Measurements from ENCODE around the gene PRKAG2. TPM values are rescaled to one million over a fixed set of nuclear protein-coding genes. Genes with fewer than 3 reads are reported as not detected.

Gene PRKAG2
- total and polyA plus RNA-seq, 4 donors = 3.6 to 25.1 (median 16.8) TPM

DNA sequence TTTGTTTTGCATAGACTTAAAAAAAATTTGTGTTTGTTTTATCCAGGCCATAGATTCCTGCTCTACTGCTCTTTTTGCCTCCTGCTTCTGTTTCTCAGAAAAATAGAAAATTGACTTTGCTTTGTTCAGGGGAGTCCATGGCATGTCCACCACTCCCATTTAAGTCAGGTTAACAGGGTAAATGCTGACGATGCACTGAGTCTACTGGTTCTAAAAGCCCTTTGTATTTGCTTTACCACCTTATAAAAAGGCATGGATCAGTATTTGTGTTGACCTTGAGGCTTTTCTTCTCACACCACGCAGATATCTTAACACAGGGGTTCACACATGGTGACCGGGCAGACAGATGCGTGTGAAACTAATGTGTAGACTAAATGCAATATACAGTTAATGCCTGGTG lies 217.7 kb downstream of the PRKAG2 start (continued):
- TF ChIP-seq YY1 (IDR thresholded peaks at IDR 0.05) = no peak

DNA sequence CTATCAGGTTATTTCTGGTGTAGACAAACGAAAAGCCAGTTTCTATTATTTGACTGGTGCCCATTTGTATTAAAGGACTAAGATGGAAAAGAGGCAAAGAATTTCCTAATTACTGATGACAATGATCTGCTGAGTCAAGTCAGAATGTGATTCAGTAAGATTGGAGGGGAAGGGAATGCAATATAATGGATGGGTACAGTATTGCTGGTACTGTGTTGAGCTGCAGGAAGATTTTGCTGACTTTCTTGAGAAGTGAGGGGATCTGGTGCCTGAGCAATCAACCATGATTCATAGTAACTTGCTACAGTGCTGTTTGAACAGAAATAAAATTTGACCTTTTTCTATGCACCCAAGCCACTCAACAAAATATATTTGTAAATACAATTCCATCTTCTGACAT lies 218.1 kb downstream of the PRKAG2 start:
- no peaks in the 10 kb centered on the region for H3K27me3 ChIP-seq (ENCODE audit: control insufficient read depth in 4 of 4, insufficient read depth in 4 of 4, low read length in 3 of 4)
- H3K27ac ChIP-seq (ENCODE audit: low read depth in 1 of 2, low read length in 2 of 2) = no peak overlapping the region
- peaks cover 0 to 2% (median 0%) of the 10 kb centered on the region in 4 donors for H3K36me3 ChIP-seq (ENCODE audit: control insufficient read depth in 4 of 4, insufficient read depth in 3 of 4, low read depth in 1 of 4, low read length in 3 of 4)
- TF ChIP-seq JUND (IDR thresholded peaks at IDR 0.05) (no peak), HNF4A (conservative IDR thresholded peaks at IDR 0.05) (no peak), FOXA1 (IDR thresholded peaks at IDR 0.05) (no peak), YY1 (IDR thresholded peaks at IDR 0.05) (no peak), RAD21 (IDR thresholded peaks at IDR 0.05) (no peak), HNF4G (IDR thresholded peaks at IDR 0.05) (no peak), TAF1 (conservative IDR thresholded peaks at IDR 0.05) (no peak), GABPA (IDR thresholded peaks at IDR 0.05 in 1 of 2, conservative IDR thresholded peaks at IDR 0.05 in 1 of 2) (no peak), NR2F2 (IDR thresholded peaks at IDR 0.05) (no peak), SP1 (IDR thresholded peaks at IDR 0.05) (no peak), FOXA2 (IDR thresholded peaks at IDR 0.05) (no peak), EGR1 (IDR thresholded peaks at IDR 0.05; ENCODE audit: low read depth in 2 of 2) (no peak), RXRA (IDR thresholded peaks at IDR 0.05) (no peak)
- TF ChIP-seq, protein P1, sequence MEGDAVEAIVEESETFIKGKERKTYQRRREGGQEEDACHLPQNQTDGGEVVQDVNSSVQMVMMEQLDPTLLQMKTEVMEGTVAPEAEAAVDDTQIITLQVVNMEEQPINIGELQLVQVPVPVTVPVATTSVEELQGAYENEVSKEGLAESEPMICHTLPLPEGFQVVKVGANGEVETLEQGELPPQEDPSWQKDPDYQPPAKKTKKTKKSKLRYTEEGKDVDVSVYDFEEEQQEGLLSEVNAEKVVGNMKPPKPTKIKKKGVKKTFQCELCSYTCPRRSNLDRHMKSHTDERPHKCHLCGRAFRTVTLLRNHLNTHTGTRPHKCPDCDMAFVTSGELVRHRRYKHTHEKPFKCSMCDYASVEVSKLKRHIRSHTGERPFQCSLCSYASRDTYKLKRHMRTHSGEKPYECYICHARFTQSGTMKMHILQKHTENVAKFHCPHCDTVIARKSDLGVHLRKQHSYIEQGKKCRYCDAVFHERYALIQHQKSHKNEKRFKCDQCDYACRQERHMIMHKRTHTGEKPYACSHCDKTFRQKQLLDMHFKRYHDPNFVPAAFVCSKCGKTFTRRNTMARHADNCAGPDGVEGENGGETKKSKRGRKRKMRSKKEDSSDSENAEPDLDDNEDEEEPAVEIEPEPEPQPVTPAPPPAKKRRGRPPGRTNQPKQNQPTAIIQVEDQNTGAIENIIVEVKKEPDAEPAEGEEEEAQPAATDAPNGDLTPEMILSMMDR (IDR thresholded peaks at IDR 0.05; ENCODE audit: low read depth, low read length, missing input control) = no peak
- TF ChIP-seq, protein P2, sequence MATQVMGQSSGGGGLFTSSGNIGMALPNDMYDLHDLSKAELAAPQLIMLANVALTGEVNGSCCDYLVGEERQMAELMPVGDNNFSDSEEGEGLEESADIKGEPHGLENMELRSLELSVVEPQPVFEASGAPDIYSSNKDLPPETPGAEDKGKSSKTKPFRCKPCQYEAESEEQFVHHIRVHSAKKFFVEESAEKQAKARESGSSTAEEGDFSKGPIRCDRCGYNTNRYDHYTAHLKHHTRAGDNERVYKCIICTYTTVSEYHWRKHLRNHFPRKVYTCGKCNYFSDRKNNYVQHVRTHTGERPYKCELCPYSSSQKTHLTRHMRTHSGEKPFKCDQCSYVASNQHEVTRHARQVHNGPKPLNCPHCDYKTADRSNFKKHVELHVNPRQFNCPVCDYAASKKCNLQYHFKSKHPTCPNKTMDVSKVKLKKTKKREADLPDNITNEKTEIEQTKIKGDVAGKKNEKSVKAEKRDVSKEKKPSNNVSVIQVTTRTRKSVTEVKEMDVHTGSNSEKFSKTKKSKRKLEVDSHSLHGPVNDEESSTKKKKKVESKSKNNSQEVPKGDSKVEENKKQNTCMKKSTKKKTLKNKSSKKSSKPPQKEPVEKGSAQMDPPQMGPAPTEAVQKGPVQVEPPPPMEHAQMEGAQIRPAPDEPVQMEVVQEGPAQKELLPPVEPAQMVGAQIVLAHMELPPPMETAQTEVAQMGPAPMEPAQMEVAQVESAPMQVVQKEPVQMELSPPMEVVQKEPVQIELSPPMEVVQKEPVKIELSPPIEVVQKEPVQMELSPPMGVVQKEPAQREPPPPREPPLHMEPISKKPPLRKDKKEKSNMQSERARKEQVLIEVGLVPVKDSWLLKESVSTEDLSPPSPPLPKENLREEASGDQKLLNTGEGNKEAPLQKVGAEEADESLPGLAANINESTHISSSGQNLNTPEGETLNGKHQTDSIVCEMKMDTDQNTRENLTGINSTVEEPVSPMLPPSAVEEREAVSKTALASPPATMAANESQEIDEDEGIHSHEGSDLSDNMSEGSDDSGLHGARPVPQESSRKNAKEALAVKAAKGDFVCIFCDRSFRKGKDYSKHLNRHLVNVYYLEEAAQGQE (IDR thresholded peaks at IDR 0.05) = no peak
- TF ChIP-seq, protein P3, sequence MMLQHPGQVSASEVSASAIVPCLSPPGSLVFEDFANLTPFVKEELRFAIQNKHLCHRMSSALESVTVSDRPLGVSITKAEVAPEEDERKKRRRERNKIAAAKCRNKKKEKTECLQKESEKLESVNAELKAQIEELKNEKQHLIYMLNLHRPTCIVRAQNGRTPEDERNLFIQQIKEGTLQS (IDR thresholded peaks at IDR 0.05) = no peak
- TF ChIP-seq, protein P4, sequence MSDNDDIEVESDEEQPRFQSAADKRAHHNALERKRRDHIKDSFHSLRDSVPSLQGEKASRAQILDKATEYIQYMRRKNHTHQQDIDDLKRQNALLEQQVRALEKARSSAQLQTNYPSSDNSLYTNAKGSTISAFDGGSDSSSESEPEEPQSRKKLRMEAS (IDR thresholded peaks at IDR 0.05) = no peak
- TF ChIP-seq, protein P5, sequence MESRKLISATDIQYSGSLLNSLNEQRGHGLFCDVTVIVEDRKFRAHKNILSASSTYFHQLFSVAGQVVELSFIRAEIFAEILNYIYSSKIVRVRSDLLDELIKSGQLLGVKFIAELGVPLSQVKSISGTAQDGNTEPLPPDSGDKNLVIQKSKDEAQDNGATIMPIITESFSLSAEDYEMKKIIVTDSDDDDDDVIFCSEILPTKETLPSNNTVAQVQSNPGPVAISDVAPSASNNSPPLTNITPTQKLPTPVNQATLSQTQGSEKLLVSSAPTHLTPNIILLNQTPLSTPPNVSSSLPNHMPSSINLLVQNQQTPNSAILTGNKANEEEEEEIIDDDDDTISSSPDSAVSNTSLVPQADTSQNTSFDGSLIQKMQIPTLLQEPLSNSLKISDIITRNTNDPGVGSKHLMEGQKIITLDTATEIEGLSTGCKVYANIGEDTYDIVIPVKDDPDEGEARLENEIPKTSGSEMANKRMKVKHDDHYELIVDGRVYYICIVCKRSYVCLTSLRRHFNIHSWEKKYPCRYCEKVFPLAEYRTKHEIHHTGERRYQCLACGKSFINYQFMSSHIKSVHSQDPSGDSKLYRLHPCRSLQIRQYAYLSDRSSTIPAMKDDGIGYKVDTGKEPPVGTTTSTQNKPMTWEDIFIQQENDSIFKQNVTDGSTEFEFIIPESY (IDR thresholded peaks at IDR 0.05) = no peak
- no peak overlapping the region for H3K4me3 ChIP-seq (ENCODE audit: low read depth in 1 of 3, low read length in 3 of 3)
- no peaks in the 10 kb centered on the region for H3K4me1 ChIP-seq (ENCODE audit: control insufficient read depth in 4 of 4, insufficient read depth in 4 of 4, low read length in 3 of 4)
- WGBS = 96% methylated on average over 1 of the region's 1 CpG
- no peak for DNase-seq (ENCODE audit: low spot score)
- H3K9me3 ChIP-seq (ENCODE audit: control insufficient read depth in 4 of 4, low read length in 3 of 4) = no peaks in the 10 kb centered on the region
- H3K9ac ChIP-seq (ENCODE audit: low read depth in 1 of 2, low read length in 2 of 2) = no peak overlapping the region
